Measurements from ENCODE around the gene SLC16A6. TPM values are rescaled to one million over a fixed set of nuclear protein-coding genes. Genes with fewer than 3 reads are reported as not detected.
"Not testable (repeated sequence)": the region's sequence is repeated elsewhere in the genome, so short reads cannot be mapped to it uniquely, and the experiment has no call there.

SLC16A6 gene
- polyA plus RNA-seq, 1 donor = 0.86 TPM

DNA sequence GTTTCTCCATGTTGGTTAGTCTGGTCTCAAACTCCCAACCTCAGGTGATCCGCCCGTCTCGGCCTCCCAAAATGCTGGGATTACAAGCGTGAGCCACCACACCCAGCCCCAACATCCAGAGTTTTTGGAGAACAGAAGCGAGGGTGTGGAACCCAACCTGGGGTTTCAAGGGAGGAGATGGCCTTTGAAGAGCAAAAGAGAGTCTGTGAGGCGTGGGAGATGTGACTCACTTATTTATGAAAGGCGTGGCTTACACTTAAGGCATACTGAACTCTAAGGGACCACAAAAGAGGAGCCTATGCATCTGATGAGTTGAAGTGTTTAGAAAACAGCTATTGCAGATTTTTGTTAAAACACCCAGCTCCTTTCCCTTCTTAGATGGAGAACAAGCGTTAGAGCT is 19.2 kb upstream of the SLC16A6 start:
- DNase-seq = no peak

GRCh38 chr17:68309066-68309670 is 18.2 kb upstream of the SLC16A6 start:
- not testable (repeated sequence) for DNase-seq

- DNase-seq = not testable (repeated sequence)
Measured at GRCh38 chr17:68308486-68308885, 17.6 kb upstream of the SLC16A6 start.

DNA sequence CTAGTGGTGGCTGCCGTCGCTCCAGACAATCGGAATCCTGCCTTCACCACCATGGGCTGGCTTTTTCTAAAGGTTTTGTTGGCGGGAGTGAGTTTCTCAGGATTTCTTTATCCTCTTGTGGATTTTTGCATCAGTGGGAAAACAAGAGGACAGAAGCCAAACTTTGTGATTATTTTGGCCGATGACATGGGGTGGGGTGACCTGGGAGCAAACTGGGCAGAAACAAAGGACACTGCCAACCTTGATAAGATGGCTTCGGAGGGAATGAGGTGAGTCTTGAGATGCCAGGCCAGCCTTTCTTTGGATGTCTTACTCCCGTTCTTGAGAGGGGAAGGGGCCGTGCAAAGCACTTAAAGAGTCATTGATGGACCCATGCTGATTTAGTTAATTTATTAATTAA is 16.5 kb upstream of the SLC16A6 start:
- no peak for DNase-seq

DNA sequence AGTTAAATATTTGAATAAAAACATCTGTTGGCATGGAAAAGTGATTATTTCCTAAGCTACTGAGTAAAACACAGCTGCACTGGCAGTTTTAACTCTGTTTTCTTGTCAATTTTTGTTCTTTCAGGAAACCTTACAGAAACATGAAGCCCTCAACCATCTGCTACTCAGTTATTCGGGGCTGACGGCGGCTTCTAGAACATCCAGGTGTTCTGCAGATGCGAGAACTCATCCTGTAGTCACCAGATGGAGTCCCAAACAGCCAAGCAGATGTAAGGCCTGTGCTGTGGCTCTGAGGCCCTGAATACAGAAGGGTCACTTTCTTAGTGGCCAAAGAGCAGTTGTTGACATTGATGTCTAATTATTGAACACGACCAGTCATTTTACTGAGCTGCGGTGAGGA is 15.9 kb upstream of the SLC16A6 start:
- DNase-seq = no peak

GRCh38 chr17:68305142-68305541 is 14.2 kb upstream of the SLC16A6 start:
- DNase-seq = no peak

DNA sequence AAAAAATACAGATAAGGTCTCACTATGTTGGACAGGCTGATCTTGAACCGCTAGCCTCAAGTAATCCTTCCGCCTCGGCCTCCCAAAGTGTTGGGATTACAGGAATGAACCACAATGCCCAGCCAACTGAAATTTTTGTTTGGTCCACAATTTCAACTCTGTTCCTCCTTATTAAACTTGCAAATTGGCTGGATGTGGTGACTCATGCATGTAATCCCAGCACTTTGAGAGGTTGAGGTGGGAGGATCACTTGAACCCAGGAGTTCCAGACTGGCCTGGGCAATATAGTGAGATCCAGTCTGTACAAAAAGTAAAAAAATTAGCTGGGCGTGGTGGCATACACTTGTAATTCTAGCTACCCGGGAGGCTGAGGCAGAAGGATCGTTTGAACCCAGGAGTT is 13.8 kb upstream of the SLC16A6 start:
- no peak for DNase-seq

GRCh38 chr17:68302666-68303065 is 11.7 kb upstream of the SLC16A6 start:
- no peak for DNase-seq

GRCh38 chr17:68302066-68302564 is 11.2 kb upstream of the SLC16A6 start:
- DNase-seq = no peak

GRCh38 chr17:68301438-68301959 is 10.6 kb upstream of the SLC16A6 start:
- no peak for DNase-seq

DNA sequence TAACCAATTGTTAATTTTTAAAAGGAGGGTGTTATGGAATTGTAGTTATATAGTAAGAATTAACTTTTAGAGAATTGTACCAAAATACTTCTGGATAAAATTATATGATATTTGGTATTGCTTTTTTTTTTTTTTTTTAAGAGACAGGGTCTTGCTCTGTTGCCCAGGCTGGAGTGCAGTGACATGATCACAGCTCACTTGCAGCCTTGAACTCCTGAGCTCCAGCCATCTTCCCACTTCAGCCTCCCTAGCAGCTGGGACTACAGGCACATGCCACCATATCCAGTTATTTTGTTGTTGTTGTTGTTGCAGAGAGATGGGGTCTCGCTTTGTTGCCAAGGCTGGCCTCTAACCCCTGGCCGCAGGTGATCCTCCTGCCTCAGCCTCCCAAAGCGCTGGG is 8.9 kb upstream of the SLC16A6 start:
- no peak for DNase-seq

DNA sequence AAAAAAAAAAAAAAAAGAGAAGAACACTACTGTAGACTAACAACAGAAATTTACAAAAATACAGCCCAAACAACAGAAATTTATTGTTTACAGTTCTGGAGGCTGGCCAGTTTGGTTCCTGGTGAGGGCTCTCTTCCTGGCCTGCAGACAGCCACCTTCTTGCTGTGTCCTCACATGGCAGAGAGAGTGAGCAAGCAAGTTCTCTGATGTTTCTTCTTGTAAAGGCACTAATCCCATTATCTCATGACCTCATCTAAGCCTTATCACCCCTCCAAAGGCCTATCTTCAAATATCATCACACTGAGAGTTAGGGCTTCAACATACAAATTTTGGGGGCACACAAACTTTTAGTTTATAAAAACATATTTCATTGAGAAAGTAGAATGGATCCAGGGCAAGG is 7.7 kb upstream of the SLC16A6 start:
- no peak for DNase-seq

DNA sequence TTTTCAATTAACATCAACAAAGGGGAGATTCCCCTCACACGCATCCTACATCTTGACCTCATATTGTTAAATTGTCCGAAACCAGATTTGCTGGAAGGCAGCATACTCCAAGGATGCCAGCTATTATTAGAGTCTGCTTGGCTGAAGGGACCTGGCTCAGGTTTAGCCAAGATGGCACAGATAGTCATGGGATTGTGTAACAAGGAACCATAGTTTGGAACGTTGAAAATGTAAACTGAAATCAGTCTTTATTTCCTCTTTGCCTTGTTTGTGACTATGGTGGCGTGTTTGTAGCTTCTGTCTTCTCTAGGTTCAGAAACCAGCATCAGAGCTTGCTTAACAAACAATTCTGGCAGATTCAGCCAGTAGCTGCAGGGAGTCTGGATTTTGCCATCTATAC is 6.3 kb upstream of the SLC16A6 start:
- no peak for DNase-seq

DNA sequence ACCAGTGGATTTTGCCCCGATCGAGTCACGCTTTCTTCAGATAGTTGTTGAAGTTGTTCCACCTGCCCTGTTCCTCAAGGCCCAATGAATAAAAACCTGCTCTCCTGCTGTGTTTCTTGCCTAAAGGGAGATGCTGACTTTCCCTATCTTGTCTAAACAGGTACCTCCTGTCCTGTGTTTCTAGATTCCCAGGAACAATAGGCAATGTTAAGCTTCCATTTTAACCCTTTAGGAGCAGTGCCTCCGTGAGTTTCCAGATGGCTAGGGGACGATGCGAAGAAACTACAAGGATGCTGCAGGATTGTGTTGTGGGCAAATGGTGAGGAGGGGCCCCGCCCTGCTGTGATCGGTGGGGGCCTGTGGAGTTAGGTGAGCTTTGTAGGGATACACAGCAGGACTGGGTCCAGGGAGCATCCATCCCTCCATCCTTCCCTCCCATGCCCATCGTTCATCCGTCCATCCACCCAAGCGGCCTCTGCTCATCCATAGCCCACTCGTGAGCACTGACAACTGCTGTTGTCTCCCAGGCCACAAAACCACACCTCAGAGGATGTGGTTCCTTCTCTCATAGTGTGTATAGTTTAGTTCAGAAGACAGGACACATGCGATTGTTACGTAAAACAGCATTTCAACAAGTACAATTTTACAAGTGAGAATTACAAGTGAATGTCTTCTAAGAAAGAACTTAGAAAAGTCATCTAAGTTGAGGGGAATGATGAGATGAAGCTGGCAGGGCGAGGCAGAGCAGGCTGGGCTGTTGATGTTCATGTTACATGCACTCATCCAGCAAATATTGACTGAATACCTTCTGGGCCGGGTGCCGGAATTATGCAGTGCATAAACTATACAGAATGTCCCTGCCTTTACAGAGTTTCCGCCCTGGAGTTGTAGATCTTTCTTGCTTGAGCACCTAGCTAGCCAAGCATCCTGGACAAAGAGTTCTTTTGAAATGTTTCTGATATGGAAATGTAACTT is 5.6 kb upstream of the SLC16A6 start:
- no peak for DNase-seq

GRCh38 chr17:68295086-68295485 is 4.2 kb upstream of the SLC16A6 start:
- DNase-seq = no peak

DNA sequence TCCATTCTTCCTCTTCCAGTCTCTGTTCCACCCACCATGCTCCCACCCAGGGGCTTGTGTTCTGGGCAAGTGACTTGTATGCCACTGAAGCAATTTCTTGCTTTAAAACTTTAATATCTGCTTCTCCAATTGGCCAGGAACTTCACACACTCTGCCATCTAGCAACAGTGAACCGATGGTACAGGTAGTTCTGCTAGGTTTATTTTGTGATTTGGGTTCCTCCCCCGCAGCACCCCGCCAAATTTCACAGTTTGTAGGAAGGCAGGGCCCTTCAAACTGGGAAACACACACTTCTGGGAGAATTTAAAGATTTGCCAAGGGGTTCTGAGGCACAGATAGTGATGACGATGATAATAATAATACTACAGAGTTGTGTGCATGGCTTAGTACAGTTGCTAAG is 3.7 kb upstream of the SLC16A6 start:
- DNase-seq = no peak

GRCh38 chr17:68294196-68294555 is 3.2 kb upstream of the SLC16A6 start:
- no peak for DNase-seq

- DNase-seq = no peak
Measured at GRCh38 chr17:68293490-68294195, 2.7 kb upstream of the SLC16A6 start.

DNA sequence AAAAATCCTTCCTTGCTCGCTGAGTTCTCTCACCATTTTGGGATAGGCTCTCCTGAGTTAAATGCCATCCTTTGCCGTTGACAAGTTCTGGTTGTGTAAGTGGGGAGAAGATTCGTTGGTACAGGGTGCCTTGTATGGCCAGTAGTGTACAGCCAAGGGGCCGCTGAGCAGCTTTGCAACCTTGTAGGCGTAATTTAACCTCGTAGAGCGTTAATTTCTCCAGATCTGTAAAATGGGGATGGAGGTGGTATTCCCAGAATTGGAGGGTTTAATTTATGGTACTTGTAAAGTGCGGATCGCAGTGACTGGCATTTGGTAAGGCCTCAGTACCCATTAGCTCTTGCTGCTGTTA is 1.7 kb upstream of the SLC16A6 start:
- DNase-seq = no peak

- DNase-seq = peak; percentile 63
Measured at GRCh38 chr17:68291836-68292688, 1.1 kb upstream of the SLC16A6 start.

- no peak for DNase-seq
Measured at GRCh38 chr17:68290268-68290954, 516 bp downstream of the SLC16A6 start.

Measured in left kidney (tissue), 2 donors.